Mesothelial cell of epicardium (in vitro differentiated cells): ENCODE results near the gene PIP5K1C. TPM values are rescaled to one million over a fixed set of nuclear protein-coding genes. Genes with fewer than 3 reads are reported as not detected.

Experiments used
- DNase-seq, 2 experiments: peaks; one replicate each; pipeline ENCODE4 v3.0.0; 2021; ENCODE audit warnings: low spot score in 2 of 2; ENCODE audit not compliant: unreplicated experiment in 2 of 2
- H3K27ac Mint-ChIP-seq: 2 replicates; pipeline ENCODE4 v1.8.0; 2021; ENCODE audit warnings: mixed read lengths
- H3K27me3 Mint-ChIP-seq: 2 replicates; pipeline ENCODE4 v1.8.0; 2021; ENCODE audit warnings: low read depth, mixed read lengths
- H3K36me3 Mint-ChIP-seq: 2 replicates; pipeline ENCODE4 v1.8.0; 2021; ENCODE audit warnings: mixed read lengths
- H3K4me1 Mint-ChIP-seq: 2 replicates; pipeline ENCODE4 v1.8.0; 2021; ENCODE audit warnings: mixed read lengths
- H3K4me3 Mint-ChIP-seq: 2 replicates; pipeline ENCODE4 v1.8.0; 2021; ENCODE audit warnings: mild to moderate bottlenecking, moderate library complexity, mixed read lengths
- H3K9me3 Mint-ChIP-seq: 2 replicates; pipeline ENCODE4 v1.8.0; 2021; ENCODE audit warnings: mixed read lengths
- CTCF ChIP-seq: fragments of 200-600 bp; sonication (generic); IDR thresholded peaks from one replicate; pipeline ENCODE4 v1.5.0; 2021; ENCODE audit warnings: antibody characterized with exemption; ENCODE audit not compliant: unreplicated experiment
- total RNA-seq: library from RNA; stranded (reverse); gene quantifications from 3 replicates; pipeline ENCODE4 v1.2.1, GENCODE V29; 2021

Gene PIP5K1C
- total RNA-seq, 1 donor from 2014 or later = 45.7 TPM

GRCh38 chr19:3645726-3646125 is 54.5 kb downstream of the PIP5K1C start:
- Mint-ChIP-seq H3K27me3 (no peaks in the 10 kb centered on the region), H3K4me3 (no peak overlapping the region), H3K4me1 (no peaks in the 10 kb centered on the region), H3K27ac (no peak overlapping the region), H3K36me3 (peaks cover 6% of the 10 kb centered on the region), H3K9me3 (no peaks in the 10 kb centered on the region)
- no peak for DNase-seq
- no peak for TF ChIP-seq CTCF

- Mint-ChIP-seq H3K27ac (no peak overlapping the region), H3K36me3 (peaks cover 4% of the 10 kb centered on the region), H3K27me3 (no peaks in the 10 kb centered on the region), H3K4me1 (no peaks in the 10 kb centered on the region), H3K4me3 (no peak overlapping the region), H3K9me3 (no peaks in the 10 kb centered on the region)
- no peak for DNase-seq
- TF ChIP-seq CTCF = no peak
These were observed 55.2 kb downstream of the PIP5K1C start for GRCh38 chr19:3645067-3645396.

- no peak for DNase-seq
- Mint-ChIP-seq H3K27ac (no peak overlapping the region), H3K4me3 (no peak overlapping the region), H3K36me3 (peaks cover 9% of the 10 kb centered on the region), H3K27me3 (no peaks in the 10 kb centered on the region), H3K4me1 (no peaks in the 10 kb centered on the region), H3K9me3 (no peaks in the 10 kb centered on the region)
- no peak for TF ChIP-seq CTCF
These were observed 55.8 kb downstream of the PIP5K1C start for GRCh38 chr19:3644351-3645066.

GRCh38 chr19:3643674-3644313 is 56.5 kb downstream of the PIP5K1C start:
- H3K27ac Mint-ChIP-seq = no peak overlapping the region
- H3K27me3 Mint-ChIP-seq = no peaks in the 10 kb centered on the region

GRCh38 chr19:3642987-3643673 is 57.1 kb downstream of the PIP5K1C start:
- no peak for DNase-seq
- H3K36me3 Mint-ChIP-seq = peaks cover 12% of the 10 kb centered on the region
- no peaks in the 10 kb centered on the region for H3K9me3 Mint-ChIP-seq
- no peak overlapping the region for H3K27ac Mint-ChIP-seq
- no peaks in the 10 kb centered on the region for H3K4me1 Mint-ChIP-seq
- no peak for TF ChIP-seq CTCF
- H3K4me3 Mint-ChIP-seq = no peak overlapping the region
- no peaks in the 10 kb centered on the region for H3K27me3 Mint-ChIP-seq

More at GRCh38 chr19:3643674-3644313, 56.5 kb downstream of the PIP5K1C start:
- H3K9me3 Mint-ChIP-seq = no peaks in the 10 kb centered on the region
- peaks cover 9% of the 10 kb centered on the region for H3K36me3 Mint-ChIP-seq
- TF ChIP-seq CTCF = no peak
- DNase-seq = no peak
- no peaks in the 10 kb centered on the region for H3K4me1 Mint-ChIP-seq
- H3K4me3 Mint-ChIP-seq = no peak overlapping the region
